Measurements from ENCODE around the gene CRYGN.

The CRYGN gene

DNA sequence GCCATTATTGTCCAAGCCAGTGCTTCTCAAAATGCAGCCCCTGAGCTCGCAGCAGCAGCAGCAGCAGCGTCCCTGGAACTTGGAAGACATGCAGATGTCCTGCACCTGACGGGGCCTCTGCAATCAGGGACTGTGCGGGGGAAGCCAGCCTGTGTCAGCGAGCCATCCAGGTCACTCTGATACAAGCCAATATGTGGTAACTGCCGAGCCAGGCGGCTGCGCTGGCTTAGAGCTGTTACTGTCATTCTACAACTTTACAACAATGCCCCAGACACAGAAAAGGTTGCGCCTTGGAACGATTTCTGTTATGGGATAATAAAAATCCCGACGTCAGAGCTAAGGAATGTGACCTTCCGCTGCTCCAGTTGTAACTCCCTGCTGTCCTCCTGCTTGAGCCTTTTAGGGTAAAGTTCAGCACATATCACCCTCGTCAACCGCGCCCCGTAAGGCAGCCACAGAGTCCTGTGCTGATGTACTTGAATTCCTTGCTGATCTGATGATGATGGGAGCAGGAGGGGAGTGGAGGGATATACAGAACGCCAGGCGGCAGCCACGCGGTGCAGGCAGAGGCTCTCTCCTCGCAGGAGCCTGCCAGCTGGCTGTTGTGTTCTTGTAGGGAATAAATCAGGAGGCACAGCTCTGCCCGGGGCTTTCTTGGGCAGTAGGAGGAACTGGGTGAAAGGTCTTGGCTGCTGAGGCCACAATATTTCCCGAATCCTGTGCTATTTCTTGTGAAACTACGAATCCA is 20.0 kb upstream of the CRYGN start:
- DNase-seq = peak; percentile 51 to 78

DNA sequence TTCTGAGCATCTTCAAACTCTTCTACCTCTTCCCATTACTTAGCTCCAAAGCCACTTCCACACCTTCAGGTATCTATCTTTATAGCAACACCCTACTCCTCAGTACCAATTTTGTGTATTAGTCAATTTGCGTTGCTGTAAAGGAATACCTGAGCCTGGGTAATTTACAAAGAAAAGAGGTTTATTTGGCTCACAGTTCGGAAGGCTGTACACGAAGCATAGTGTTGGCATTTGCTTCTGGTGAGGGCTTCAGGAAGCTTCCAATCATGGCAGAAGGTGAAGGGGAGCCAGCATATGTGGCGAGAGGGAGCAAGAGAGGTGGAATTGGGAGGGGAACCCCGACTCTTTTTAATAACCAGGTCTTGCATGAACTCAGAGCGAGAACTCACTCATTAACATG is 17.6 kb upstream of the CRYGN start:
- no peak for DNase-seq

DNA sequence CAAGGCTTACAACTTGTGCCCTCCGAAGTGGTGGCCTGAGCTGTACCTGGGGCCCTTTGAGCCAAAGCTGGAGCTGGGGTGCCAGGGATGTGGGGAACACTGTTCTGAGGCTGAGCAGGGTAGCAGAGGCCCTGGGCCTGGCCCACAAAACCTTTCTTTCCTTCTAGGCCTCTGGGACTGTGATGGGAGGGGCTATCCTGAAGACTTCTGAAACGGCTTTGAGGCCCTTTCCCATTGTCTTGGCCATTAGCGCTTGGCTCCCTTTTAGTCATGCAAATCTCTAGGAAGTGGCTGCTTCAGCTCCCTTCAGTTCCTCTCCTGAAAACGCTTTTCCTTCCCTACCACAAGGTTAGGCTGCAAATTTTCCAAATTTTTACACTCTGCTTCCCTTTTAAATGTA is 16.8 kb upstream of the CRYGN start:
- no peak for DNase-seq

DNA sequence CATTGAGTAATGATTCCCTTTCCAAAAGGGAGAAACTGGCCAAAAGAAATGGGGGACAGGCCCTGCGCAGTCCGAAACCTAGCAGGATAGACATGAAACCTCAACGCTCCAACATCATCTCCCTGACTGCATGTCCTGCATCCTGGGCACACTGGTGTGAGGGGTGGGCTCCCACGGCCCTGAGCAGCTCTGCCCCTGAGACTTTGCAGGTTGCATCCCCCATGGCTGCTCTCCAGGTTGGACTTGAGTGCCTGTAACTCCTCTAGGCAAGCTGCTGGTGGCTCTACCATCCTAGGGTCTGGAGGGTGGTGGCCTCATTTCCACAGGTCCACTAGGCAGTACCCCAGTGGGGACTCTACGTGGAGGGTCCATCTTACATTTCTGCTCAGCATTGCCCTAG is 16.3 kb upstream of the CRYGN start:
- no peak for DNase-seq

DNA sequence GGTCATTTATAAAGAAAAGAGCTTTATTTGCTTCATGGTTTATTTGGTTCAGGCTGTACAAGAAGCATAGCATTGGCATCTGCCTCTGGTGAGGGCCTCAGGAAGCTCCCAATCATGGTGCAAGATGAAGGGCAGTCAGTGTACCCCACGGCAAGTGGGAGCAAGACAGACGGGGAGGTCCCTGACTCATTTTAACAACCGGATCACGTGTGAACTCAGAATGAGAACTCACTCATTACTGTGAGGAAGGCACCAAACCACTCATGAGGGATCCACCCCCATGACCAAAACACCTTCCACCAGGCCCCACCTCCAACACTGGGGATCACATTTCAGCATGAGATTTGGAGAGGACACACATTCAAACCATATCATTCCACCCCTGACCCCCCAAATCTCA is 15.7 kb upstream of the CRYGN start:
- DNase-seq = no peak

DNA sequence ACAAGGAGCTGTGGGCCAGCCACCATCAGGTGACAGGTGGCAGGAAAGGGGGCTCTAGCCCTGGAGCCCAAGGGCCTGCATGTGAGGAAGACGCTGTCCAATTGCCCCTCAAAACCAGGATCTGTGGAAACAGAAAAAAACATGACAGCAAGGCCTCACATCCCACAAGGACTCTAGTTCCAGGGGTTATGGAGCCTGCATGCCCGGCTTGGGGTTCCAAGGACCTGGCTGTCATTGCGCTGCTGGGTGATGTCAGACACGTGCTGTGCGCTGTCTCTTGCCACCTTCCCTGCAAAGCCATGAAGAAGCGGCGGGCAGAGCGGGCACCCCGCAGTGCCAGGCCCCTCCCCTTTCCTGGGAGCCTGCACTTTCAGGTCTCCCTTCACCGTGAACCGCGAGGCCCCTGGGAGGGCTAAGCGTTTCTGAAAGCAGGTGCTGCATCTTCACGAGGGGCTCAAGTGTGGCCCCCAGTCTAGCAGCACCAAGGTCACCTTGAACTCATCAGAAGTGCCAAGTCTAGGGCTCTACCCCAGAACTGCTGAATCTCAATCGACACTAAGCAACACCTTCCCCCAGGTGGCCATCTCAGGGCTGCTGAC is 15.1 kb upstream of the CRYGN start:
- DNase-seq = no peak

DNA sequence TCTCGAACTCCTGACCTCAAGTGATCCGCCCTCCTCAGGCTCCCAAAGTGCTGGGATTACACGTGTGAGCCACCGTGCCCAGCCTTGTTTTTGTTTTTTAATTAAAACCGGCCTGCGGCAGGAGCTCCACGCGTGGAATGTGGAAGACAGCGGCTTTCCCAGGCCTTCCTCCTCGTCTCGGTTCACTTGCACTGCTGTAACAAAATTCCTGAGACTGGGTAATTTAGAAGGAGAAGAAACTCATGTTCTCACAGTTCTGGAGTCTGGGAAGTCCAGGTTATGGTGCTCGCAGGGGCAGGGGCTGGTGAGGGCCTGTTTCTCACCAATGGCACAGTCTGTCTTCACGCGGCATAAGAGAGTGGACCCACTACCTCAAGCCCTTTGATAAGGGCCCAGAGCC is 14.4 kb upstream of the CRYGN start:
- DNase-seq = no peak

DNA sequence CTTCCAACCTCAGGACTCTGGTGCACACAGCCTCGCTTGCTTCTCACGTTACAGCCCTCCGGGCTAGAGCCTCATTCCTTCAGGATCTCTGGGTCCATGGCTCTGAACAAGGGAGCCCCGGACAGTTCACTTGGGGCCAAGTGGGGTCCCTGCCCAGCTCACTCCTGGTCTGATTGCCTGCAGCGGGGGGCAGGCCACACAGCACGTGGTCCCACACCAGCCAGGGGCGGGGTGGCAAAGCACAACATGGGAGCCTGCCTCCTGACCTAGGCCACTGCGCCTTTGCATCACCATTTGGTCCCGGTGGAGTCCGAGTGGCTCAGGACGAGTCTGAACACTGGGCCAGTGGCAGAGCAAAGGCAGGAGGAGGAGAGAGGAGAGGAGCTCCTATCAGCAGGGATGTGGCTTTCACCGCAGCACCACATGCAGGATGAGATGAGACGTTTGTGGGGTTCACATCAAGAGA is 13.4 kb upstream of the CRYGN start:
- DNase-seq = no peak

DNA sequence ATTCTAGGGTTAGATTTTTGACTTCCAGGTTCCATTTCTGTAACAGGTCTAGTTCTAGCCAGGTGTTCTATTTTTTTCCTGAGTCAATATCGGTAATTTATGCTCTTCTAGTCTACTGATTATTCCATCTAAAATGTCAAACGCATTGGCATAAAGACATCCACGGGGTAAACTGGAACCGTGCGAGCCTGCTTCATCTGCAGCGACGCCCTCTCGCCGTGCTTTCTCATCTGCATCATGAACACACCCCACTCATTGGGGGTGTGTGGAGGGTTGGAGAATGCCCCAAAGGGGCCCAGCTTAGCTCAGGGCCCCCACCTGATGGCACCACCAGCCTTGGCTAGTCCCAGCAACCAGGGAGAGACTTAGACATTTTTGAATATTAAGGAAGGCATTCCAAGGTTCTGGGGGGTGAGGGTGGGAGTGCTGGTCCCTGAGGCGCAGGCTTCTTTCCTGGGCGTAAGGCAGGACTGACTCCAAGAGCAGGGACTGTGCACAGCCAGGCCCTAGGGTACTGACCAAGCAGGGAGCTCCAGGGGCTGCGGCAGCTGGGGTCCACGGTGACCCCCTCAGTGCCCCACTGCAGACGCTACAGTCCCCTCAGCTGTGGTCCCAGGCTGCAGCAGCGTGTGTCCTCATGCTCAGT is 12.9 kb upstream of the CRYGN start:
- DNase-seq = no peak

DNA sequence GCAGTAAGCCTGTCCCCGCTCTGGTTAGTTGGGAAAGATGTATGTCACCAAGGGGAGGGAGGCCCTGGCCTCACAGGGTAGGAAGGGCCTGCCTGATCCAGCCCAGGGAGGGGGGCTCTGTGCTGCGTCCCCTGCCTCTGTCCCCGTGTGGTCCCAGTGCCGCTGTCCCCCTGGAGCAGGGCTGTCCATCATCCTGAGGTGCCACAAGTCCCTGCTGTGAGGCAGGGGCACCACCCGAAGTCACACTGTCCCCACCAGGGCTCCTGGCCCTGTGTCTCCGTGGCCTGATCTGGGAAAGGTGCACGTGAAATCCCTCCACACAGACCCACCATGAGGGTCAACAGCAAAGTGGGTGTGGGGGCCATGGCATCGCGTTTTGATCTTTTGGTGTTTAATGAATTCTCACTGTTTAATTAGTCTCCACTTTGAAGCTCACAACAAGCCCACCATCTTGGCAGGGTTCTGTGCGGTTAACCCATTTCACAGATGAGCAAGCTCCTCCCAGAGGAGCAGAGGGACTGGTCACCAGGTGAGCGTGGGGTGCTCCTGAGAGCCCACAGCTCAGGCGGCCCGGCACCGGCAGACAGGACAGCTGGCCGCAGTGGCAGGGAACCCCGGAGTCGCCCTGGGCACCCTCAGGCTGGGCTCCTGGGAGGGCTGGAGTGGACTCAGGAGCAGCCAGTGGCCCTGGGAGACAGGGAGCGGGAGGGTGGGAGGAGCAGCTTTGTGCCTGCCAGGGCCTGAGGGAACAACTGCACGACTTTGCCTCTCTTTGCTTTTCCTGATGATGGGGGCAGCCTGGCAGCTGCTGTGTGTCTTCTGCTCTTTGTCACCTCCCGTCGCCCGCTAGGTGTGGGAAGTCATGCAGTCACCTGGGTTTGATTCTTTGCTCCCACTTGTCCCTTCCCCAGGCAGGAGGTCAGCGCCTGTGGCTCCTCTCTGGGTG is 12.0 kb upstream of the CRYGN start:
- no peak for DNase-seq

DNA sequence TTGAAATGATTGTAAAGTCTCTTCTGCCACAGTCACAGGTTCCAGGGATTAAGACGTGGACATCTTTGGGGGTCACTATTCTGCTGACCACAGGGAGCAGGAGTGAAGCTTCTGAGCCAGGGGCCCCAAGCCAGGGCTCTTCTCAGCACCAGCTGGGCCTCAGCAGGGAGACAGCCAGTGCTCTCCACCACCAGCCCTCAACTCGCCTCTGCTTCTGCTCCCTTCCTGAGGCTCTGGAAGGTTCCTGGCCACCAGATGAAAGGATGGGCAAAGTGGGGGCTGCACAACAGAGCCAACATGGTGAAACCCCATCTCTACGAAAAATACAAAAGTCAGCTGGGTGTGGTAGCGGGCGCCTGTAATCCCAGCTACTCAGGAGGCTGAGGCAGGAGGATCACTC is 11.2 kb upstream of the CRYGN start:
- DNase-seq = no peak

DNA sequence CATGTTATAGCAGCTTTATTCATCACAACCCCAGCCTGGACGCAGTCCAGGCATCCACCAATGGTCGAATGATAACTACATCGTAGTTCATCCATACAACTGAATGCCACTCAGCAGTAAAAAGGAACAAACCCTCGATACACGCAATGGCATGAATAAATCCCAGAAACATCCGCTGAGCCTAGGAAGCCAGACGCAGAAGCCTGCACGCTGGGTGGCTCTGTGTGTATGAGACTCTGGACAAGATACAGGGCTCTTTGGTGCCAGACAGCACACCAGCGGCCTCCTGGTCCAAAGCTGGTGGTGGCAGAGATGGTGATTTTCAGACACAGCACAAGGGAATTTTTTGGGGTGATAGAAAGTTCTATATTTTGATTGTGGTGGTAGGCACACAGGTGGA is 10.0 kb upstream of the CRYGN start:
- DNase-seq = no peak

DNA sequence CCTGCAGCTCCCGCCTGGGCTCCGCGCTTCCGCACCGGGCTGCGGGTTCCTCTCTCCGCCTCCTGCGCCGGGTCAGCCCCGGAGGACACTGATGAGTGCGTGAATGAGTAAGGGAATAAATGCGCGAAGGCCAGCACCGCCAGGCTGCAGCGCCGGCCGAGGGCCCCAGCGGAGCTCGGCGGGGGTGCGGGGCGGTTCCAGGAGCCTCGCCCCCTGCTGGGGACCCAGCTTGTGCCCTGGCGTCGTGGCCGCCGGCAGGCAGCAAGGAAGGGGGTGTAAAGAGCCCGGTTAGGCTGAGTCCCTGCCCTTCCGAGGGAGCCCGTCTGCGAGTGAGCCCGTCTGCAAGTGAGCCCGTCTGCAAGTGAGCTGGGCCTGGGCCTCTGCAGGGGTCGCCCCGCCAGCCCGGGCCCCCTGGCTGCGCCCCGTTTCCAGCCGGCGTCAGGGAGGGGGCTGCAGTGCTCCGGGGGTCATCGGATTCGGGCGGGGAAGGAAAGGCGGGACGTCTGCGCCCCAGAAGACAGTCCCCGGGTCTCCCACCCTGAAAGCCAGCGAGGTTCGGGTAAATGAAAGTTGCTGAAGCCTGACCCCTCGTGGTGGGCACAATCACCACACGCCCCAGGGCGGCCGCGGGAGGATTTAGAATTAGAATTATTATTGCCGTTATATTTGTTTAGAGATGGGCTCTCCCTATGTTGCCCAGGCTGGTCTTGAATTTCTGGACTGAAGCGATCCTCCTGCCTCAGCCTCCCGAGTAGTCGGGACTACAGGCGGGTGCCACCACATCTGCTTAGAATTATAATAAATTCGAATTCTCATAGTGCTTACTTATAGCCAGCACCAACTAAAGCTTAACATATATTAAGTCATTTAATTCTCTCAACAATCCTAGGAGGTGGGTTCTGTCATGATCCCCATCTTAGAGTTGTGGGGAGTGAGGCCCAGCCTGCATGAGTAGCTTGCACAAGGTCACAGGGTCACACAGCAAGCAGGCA is 8.6 kb upstream of the CRYGN start:
- peak; percentile 35 to 51 for DNase-seq

DNA sequence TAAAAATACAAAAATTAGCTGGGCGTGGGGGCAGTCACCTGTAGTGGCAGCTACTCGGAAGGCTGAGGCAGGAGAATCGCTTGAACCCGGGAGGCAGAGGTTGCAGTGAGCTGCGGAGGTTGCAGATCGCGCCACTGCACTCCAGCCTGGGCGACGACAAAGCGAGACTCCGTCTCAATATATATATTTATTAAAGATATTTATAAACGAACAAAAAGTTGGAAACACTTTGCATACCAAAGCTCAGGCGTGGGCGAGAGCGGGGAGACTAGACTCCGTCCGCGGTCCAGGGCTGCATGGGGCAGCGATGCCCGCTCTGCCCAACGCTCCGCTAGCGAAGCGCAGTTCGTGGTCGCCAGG is 7.9 kb upstream of the CRYGN start:
- DNase-seq = no peak

DNA sequence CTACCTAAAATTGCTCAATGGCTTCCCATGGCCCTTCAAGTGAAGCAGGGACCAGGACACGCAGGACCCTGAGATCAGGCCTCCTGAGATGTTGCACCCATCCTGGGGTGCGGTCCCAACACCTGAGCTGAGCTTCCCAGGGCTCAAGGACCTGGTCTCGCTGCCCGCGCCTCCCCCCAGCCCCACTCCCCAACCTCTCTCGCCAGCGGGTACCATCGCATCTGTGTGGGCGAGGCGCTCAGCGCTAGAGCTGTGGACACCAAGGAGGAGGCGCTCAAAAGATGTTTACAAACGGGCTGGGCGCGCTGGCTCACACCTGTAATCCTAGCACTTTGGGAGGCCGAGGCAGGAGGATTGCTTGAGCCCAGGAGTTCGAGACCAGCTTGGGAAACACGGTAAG is 7.4 kb upstream of the CRYGN start:
- DNase-seq = no peak

DNA sequence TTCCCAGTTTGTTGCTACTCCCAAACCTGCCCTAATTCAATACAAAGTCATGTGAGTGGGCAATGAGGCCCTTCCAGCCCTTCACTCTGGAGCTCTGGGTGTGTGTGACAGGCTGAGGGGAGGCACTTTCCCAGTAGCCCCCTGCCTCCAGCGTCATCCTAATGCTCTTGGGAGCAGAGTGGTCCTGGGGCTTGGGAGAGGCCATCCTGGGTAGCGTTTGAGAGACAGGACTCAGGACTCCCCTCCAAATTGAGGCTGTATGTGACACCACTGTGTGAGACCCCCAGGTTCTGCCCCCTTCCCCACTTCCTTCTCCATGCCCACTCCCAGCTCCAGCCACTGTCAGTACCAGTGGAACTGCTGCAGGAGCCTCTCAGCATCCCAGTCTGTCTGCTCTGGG is 6.5 kb upstream of the CRYGN start:
- no peak for DNase-seq

DNA sequence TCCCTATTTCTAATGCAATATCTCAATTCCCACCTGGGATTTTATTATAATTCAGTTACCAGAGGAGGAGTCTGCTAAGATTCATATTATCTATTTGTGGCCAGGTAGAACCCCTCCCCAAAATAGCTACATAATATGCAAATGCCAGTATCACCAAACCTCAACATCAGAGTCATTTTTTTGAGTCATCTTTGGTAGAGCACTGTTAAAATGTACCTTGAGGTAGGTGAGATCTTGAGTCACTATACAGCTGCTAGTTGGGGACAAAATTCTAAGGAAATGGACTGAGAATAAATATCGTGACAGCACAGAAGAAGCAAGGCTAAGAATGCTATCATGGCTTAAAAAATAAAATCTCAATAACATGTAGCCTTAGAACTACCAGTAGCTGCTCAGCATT is 4.7 kb upstream of the CRYGN start:
- DNase-seq = no peak

DNA sequence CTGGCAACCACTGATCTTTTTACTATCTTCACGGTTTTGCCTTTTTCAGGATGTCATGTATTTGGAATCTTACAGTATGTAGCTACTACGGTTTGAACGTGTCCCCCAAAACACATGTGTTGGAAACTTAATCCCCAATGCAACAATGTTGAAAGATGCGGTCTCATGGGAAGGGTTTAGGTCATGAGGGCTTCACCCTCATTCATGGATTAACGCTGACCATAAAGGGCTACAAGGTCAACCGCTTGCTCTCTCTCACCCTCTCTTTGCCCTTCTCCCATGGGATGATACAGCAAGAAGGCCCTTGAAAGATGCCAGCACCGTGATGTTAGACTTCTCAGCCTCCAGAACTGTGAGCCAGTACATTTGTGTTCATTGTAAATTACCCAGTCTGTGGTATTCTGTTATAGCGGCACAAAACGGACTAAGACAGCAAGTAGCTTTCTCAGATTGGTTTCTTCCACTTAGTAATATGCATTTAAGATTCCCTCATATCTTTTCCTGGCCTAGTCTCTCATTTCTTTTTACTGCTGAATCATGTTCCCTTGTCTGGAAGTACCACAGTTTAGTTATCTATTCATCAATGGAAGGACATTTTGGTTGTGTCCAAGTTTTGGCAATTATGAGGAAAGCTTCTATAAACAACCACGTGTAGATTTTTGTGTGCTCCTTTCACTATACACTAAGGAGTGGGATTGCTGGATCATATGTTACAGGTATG is 3.0 kb upstream of the CRYGN start:
- no peak for DNase-seq

DNA sequence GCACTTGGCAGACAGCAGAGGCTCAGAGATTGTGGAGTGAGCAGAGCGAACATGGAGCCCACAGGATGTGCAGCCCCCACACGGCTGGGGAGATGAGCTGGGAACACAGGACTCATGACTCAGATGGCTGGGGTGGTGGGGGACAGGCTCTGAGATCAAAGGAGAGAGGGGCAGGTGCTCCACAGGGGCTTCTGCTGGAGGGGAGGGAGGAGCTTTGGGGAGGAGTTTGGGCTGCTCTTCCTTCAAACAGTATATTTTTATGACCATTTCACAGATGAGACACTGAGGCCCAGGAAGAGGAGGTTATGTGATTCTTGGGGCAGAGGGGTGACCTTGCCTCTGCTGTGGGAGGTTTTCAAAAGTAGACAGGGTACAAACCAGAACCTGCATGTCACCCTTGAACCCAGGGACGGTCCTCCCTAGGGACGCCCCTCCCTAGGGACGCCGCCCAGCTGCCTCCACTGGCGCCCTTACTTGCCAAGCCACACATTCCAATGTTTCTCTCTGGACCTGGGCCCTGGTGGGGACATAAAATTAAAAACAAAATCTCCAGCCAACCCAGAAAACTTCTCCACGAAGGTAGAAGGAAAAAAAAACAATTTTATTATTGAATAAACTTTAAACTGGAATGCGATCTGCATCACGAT is 981 bp upstream of the CRYGN start:
- no peak for DNase-seq

DNA sequence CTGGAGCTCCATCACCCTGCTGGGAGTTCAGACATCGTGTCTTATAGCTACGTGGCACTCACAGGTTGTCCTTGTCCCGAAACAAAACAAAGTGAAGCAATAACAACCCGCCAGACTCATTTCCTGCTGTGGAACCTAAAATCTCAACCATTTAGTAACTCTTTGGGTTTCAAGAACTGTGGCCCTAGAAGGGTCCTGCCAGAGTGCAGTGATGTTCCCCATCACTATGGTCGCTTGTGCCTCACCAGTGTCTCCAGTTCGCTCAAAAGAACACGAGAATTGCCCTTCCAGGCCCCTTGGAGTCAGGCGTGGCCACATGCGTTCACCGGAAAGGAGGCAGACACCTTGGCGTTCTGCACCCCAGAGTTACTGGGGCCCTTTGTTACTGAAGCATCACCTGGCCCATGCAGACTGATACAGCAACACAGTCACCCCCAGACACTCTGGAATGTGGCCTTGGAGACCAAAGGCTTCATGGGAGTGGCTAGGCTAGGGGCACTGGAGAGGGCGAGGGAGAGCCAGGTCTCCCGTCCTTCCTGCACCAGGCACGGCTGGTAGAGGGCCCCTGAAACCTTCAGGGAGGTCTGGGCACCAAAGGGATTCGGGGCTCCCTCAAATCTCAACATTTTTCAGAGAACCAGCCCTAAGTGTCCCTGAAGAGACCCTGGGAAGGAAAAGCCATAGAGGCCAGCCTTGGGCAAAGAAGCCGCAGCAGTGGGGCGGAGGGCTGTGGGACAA is 908 bp downstream of the CRYGN start:
- no peak for DNase-seq
